H1 (cell line): ENCODE results near the gene RGS3.

Experiments
- KDM5A ChIP-seq: fragments of 200-600 bp; IDR thresholded peaks from 2 replicates; pipeline ENCODE4 v1.7.1; 2012; ENCODE audit warnings: mild to moderate bottlenecking, low read length, inconsistent platforms, mixed read lengths
- TF ChIP-seq, protein P1 (sequence below), 3 experiments: IDR thresholded peaks; 1 replicate in 2 of 3; 2 replicates in 1 of 3; pipeline versions ENCODE4 v1.5.1 to v1.6.1; 2011; ENCODE audit warnings: low read length in 3 of 3, mild to moderate bottlenecking in 3 of 3, inconsistent platforms in 2 of 3, low read depth in 1 of 3, moderate library complexity in 1 of 3; ENCODE audit not compliant: insufficient read depth in 1 of 3; ENCODE audit errors: control extremely low read depth in 1 of 3

DNA sequence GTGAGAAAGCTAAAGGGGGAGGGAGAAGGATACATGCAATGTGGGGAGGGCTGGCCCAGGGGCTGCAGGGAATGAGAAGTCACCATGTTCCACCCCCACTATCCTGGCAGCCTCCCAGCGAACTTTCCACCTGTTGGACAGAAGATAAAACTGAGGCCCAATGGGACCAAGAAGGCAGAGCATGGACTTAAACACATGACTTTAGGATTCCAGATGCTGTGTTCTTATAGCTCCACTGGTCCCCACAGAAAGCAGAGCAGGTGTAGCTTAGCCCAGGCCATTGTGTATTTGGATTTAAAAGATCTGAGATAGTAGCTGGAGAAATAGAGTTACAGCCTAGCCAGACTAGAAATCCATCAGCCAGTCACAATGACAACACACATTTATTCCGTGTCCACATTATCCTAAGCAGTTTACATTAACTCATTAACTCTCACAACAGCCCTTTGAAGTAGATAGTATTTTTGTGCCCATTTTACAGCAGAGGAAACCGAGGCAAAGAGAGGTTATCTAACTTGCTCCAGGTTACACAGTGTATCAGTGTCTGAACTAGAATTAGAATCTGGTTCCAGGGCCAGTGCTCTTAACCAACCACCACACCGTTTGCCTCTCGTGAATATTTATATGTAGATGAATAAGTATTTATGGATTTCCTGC lies 121.0 kb downstream of the RGS3 start:
- no peak for TF ChIP-seq KDM5A
- TF ChIP-seq, protein P1, sequence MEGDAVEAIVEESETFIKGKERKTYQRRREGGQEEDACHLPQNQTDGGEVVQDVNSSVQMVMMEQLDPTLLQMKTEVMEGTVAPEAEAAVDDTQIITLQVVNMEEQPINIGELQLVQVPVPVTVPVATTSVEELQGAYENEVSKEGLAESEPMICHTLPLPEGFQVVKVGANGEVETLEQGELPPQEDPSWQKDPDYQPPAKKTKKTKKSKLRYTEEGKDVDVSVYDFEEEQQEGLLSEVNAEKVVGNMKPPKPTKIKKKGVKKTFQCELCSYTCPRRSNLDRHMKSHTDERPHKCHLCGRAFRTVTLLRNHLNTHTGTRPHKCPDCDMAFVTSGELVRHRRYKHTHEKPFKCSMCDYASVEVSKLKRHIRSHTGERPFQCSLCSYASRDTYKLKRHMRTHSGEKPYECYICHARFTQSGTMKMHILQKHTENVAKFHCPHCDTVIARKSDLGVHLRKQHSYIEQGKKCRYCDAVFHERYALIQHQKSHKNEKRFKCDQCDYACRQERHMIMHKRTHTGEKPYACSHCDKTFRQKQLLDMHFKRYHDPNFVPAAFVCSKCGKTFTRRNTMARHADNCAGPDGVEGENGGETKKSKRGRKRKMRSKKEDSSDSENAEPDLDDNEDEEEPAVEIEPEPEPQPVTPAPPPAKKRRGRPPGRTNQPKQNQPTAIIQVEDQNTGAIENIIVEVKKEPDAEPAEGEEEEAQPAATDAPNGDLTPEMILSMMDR (IDR thresholded peaks at IDR 0.05; ENCODE audit: control extremely low read depth in 1 of 3, insufficient read depth in 1 of 3, low read depth in 1 of 3, low read length in 3 of 3), result no peak
